ENCODE results near the gene CLSTN2. TPM values are rescaled to one million over a fixed set of nuclear protein-coding genes. Genes with fewer than 3 reads are reported as not detected.

CLSTN2 gene
- polyA plus RNA-seq, 3 donors, result not detected

DNA sequence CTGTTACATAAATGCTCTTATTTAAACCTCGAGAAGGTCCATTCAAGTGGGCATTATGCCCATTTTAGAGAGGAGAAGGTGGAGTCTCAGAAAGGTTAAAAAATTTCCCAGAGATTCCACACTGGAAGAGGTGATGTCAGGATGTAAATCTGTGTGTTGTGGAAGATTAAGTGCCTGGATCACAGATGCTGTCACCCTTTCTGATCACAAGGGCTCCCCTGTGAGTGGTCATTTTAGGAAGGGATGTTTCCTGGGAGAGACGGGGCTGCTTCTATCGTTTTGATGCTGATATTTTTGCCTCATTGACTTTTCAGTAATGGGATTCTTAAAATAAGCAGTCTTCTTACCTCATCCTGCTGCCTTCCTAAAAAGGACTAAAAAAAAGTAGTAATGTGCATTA is 132.5 kb downstream of the CLSTN2 start:
- H3K36me3 Mint-ChIP-seq, result no peaks in the 10 kb centered on the region
- H3K9me3 ChIP-seq (replicated peaks in 1 of 2; ENCODE audit: control insufficient read depth in 1 of 2, insufficient read depth in 1 of 2, low read length in 2 of 2), result no peaks in the 10 kb centered on the region
- no peak overlapping the region for H3K4me3 ChIP-seq (replicated peaks in 1 of 3; ENCODE audit: low read depth in 2 of 3, low read length in 3 of 3)

DNA sequence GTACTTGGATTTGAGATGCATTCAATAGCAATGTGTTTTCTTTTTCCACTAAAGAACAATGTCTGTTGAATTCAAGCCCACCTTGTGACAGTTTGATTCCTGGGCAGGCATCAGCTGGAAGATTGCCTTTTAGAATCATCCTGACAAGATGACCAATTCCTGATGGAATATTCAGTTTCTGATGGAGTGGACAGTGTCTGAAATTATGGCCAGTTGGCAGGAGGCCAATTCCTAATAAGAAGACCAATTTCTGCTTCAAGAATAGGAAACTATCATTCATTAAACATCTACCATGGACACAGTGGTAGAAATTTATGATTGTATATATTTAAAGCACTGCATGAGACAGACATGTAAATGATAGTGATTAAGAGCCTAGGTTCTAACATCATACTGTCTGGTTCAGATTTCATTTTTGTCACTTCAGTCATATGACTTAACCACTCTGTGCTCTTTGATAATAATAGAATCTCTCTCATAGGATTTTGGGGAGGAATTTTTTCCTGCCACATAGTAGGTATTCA is 133.6 kb downstream of the CLSTN2 start:
- Histone ChIP-seq H3K4me1 (ENCODE audit: control insufficient read depth in 1 of 2, insufficient read depth in 2 of 2, low read length in 2 of 2) (no peaks in the 10 kb centered on the region), H3K9me3 (replicated peaks in 1 of 2; ENCODE audit: control insufficient read depth in 1 of 2, insufficient read depth in 1 of 2, low read length in 2 of 2) (no peaks in the 10 kb centered on the region), H4K20me1 (ENCODE audit: insufficient read depth, low read length) (no peaks in the 10 kb centered on the region), H3K9ac (ENCODE audit: insufficient read depth, low read length, poor library complexity, severe bottlenecking) (no peak overlapping the region), H3K79me2 (ENCODE audit: insufficient read depth, low read length) (no peaks in the 10 kb centered on the region), H3K27ac (ENCODE audit: low read depth in 1 of 2, low read length in 2 of 2) (no peak overlapping the region), H3K27me3 (ENCODE audit: control insufficient read depth in 2 of 2, insufficient read depth in 2 of 2, low read length in 2 of 2) (no peaks in the 10 kb centered on the region), H2AFZ (ENCODE audit: insufficient read depth, low read depth, low read length, poor library complexity, severe bottlenecking) (no peak overlapping the region), H3K4me2 (replicated peaks; ENCODE audit: extremely low read depth, low read length, poor library complexity, severe bottlenecking) (no peak overlapping the region), H3K36me3 (replicated peaks in 1 of 2; ENCODE audit: control insufficient read depth in 1 of 2, insufficient read depth in 2 of 2, low read length in 2 of 2) (no peaks in the 10 kb centered on the region), H3K4me3 (replicated peaks in 1 of 3; ENCODE audit: low read depth in 2 of 3, low read length in 3 of 3) (no peak overlapping the region)
- no peak overlapping the region for H3K4me3 Mint-ChIP-seq
- DNase-seq, result no peak
- peaks cover 0 to 7% (median 2%) of the 10 kb centered on the region in 7 donors for H3K9me3 Mint-ChIP-seq
- peaks cover 0 to 3% (median 2%) of the 10 kb centered on the region in 3 donors for H3K27me3 Mint-ChIP-seq (ENCODE audit: low read depth in 3 of 3)
- TF ChIP-seq, protein P1, sequence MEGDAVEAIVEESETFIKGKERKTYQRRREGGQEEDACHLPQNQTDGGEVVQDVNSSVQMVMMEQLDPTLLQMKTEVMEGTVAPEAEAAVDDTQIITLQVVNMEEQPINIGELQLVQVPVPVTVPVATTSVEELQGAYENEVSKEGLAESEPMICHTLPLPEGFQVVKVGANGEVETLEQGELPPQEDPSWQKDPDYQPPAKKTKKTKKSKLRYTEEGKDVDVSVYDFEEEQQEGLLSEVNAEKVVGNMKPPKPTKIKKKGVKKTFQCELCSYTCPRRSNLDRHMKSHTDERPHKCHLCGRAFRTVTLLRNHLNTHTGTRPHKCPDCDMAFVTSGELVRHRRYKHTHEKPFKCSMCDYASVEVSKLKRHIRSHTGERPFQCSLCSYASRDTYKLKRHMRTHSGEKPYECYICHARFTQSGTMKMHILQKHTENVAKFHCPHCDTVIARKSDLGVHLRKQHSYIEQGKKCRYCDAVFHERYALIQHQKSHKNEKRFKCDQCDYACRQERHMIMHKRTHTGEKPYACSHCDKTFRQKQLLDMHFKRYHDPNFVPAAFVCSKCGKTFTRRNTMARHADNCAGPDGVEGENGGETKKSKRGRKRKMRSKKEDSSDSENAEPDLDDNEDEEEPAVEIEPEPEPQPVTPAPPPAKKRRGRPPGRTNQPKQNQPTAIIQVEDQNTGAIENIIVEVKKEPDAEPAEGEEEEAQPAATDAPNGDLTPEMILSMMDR (IDR thresholded peaks at IDR 0.05), result no peak
- no peaks in the 10 kb centered on the region for H3K4me1 Mint-ChIP-seq
- intact Hi-C loops (cut with micrococcal nuclease), result no loop called here
- no peaks in the 10 kb centered on the region for H3K36me3 Mint-ChIP-seq
- H3K27ac Mint-ChIP-seq, result no peak overlapping the region

More for the DNA sequence above, 132.5 kb downstream of the CLSTN2 start:
- Mint-ChIP-seq H3K27ac (peak overlapping the region in 1 of 7 donors; percentile 52), H3K4me1 (no peaks in the 10 kb centered on the region), H3K27me3 (ENCODE audit: low read depth in 3 of 3) (peaks cover 1 to 3% (median 2%) of the 10 kb centered on the region in 3 donors), H3K9me3 (peaks cover 0 to 7% (median 3%) of the 10 kb centered on the region in 7 donors), H3K4me3 (no peak overlapping the region)
- Histone ChIP-seq H3K79me2 (ENCODE audit: insufficient read depth, low read length) (no peaks in the 10 kb centered on the region), H2AFZ (ENCODE audit: insufficient read depth, low read depth, low read length, poor library complexity, severe bottlenecking) (no peak overlapping the region), H3K27me3 (ENCODE audit: control insufficient read depth in 2 of 2, insufficient read depth in 2 of 2, low read length in 2 of 2) (no peaks in the 10 kb centered on the region), H3K4me2 (replicated peaks; ENCODE audit: extremely low read depth, low read length, poor library complexity, severe bottlenecking) (no peak overlapping the region), H3K9ac (ENCODE audit: insufficient read depth, low read length, poor library complexity, severe bottlenecking) (no peak overlapping the region), H3K4me1 (ENCODE audit: control insufficient read depth in 1 of 2, insufficient read depth in 2 of 2, low read length in 2 of 2) (no peaks in the 10 kb centered on the region), H4K20me1 (ENCODE audit: insufficient read depth, low read length) (no peaks in the 10 kb centered on the region), H3K27ac (ENCODE audit: low read depth in 1 of 2, low read length in 2 of 2) (no peak overlapping the region), H3K36me3 (replicated peaks in 1 of 2; ENCODE audit: control insufficient read depth in 1 of 2, insufficient read depth in 2 of 2, low read length in 2 of 2) (no peaks in the 10 kb centered on the region)
- WGBS (ENCODE audit: insufficient coverage), result no CpG with 5 or more reads among the region's 3 CpGs
- DNase-seq, result no peak
- TF ChIP-seq, protein P1 (IDR thresholded peaks at IDR 0.05), result no peak
- intact Hi-C loops (cut with micrococcal nuclease), result no loop called here
